Hepatocyte (in vitro differentiated cells): ENCODE results near the gene BBX.

ENCODE experiments used
- EZH2 ChIP-seq: fragments of 200-600 bp; sonication (generic); IDR thresholded peaks from 2 replicates; pipeline ENCODE4 v1.6.1; 2016; ENCODE audit warnings: antibody characterized with exemption, mild to moderate bottlenecking, borderline replicate concordance
- TF ChIP-seq, protein P1 (sequence below): fragments of 200-600 bp; sonication (generic); IDR thresholded peaks from 2 replicates; pipeline ENCODE4 v1.5.1; 2016; ENCODE audit warnings: antibody characterized with exemption, mild to moderate bottlenecking; ENCODE audit not compliant: poor library complexity

DNA sequence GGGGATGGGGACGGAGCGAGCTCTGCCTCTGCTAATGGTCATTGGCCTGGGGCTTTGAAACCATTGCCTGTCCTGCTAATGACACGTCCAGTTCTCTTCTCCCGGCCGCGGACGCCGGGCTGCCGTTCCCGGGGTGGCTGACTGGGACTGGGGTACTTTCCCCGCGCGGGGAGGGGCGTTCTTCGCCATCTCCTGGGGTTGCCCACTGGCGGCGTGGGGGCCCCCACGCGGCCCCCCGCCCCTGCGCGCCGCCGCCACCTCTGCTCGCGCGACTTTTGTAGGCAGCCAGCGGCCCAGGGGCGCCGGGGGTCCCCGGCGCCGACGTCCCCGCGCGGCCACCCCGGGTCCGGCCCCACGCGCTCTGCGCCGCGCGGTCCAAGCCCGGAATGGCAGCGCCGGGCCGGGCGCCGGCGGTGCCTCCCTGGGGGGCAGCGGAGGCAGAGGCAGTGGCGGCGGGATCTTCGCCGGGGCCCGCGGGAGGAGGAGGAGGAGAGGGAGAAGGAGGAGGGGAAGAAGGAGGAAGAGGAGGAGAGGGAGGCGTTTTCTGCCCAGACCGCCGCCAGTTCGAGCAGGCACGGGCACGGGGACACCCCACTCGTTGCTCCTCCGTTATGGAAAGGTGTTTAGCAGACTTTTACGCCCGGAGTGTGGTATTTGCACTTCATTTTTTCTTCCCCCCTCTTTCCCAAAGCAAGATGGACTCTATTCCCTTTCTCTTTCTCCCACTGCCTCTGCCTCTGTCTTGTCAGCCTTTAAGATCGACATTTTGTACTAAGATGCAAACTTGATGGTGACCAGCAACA is 2.3 kb downstream of the BBX start:
- TF ChIP-seq, protein P1, sequence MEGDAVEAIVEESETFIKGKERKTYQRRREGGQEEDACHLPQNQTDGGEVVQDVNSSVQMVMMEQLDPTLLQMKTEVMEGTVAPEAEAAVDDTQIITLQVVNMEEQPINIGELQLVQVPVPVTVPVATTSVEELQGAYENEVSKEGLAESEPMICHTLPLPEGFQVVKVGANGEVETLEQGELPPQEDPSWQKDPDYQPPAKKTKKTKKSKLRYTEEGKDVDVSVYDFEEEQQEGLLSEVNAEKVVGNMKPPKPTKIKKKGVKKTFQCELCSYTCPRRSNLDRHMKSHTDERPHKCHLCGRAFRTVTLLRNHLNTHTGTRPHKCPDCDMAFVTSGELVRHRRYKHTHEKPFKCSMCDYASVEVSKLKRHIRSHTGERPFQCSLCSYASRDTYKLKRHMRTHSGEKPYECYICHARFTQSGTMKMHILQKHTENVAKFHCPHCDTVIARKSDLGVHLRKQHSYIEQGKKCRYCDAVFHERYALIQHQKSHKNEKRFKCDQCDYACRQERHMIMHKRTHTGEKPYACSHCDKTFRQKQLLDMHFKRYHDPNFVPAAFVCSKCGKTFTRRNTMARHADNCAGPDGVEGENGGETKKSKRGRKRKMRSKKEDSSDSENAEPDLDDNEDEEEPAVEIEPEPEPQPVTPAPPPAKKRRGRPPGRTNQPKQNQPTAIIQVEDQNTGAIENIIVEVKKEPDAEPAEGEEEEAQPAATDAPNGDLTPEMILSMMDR = no peak
- TF ChIP-seq EZH2 = no peak
